Activated CD8-positive, alpha-beta memory T cell treated with anti-CD3 and anti-CD28 coated beads, Interleukin-2, amount 10 ng/mL, durations not matched to agents 7 days and 5 days (primary cell): ENCODE results near the gene DLL3. TPM values are rescaled to one million over a fixed set of nuclear protein-coding genes. Genes with fewer than 3 reads are reported as not detected.
A peak's percentile ranks its signal among the peaks of the same experiment; 100 is the strongest.

Experiments used
- ATAC-seq: fragments of 150-1000 bp; cut with Tn5 transposase; one replicate; pipeline ENCODE4 v1.10.0; 2021; ENCODE audit warnings: moderate library complexity
- CTCF ChIA-PET: fragments of 350-600 bp; sonication (Branson Sonifier 250); formaldehyde crosslinking; loops from one replicate; lab custom pipeline; 2021; ENCODE audit warnings: antibody characterized with exemption; lab: Charles Lee
- DNase-seq: peaks from one replicate; pipeline ENCODE4 v3.0.0-alpha.2; 2020
- H3K27ac Mint-ChIP-seq: one replicate; pipeline ENCODE4 v1.8.0; 2021; ENCODE audit warnings: mild to moderate bottlenecking, mixed read lengths
- H3K27me3 Mint-ChIP-seq: one replicate; pipeline ENCODE4 v1.8.0; 2021; ENCODE audit warnings: mixed read lengths
- H3K36me3 Mint-ChIP-seq: one replicate; pipeline ENCODE4 v1.8.0; 2021; ENCODE audit warnings: mild to moderate bottlenecking, mixed read lengths
- H3K4me1 Mint-ChIP-seq: one replicate; pipeline ENCODE4 v1.8.0; 2021; ENCODE audit warnings: mixed read lengths
- H3K4me3 Mint-ChIP-seq: one replicate; pipeline ENCODE4 v1.8.0; 2021; ENCODE audit warnings: mild to moderate bottlenecking, moderate library complexity, mixed read lengths
- H3K9me3 Mint-ChIP-seq: one replicate; pipeline ENCODE4 v1.8.0; 2022; ENCODE audit warnings: low read depth, mixed read lengths
- total RNA-seq, 2 experiments: library from RNA; stranded (reverse); gene quantifications; one replicate each; pipeline ENCODE4 v1.2.3, GENCODE V29; 2021

The DLL3 gene
- total RNA-seq, 2 experiments from 2014 or later, result 0.26 to 0.98 TPM

DNA sequence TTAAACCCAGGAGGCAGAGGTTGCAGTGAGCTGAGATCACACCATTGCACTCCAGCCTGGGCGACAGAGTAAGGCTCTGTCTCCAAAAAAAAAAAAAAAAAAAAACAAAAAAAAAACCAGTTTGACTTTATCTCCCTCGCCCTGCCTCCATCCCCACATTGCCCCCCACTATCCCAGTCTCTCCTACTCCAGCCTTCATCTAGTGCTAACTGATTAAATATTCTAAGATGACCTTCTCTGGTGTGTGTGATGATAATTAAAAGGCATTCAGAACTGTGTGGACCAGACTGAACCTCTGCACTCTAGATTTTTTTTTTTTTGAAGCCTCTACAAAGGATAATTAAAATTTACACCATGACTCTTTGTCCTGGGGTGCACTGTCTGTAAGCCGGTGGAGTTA is 6.0 kb upstream of the DLL3 start:
- ATAC-seq (no peak), DNase-seq (no peak)
- H3K9me3 Mint-ChIP-seq, result no peaks in the 10 kb centered on the region
- H3K4me3 Mint-ChIP-seq, result no peak overlapping the region
- peaks cover 18% of the 10 kb centered on the region for H3K27me3 Mint-ChIP-seq
- H3K27ac Mint-ChIP-seq, result no peak overlapping the region
- peaks cover 6% of the 10 kb centered on the region for H3K36me3 Mint-ChIP-seq
- no peaks in the 10 kb centered on the region for H3K4me1 Mint-ChIP-seq
- CTCF ChIA-PET, result interaction anchor here (0.6 to 1.7 kb wide), 2 partner anchors 18 to 58 kb away, joined by 4 to 8 read pairs; no protein-coding TSS in a partner anchor

DNA sequence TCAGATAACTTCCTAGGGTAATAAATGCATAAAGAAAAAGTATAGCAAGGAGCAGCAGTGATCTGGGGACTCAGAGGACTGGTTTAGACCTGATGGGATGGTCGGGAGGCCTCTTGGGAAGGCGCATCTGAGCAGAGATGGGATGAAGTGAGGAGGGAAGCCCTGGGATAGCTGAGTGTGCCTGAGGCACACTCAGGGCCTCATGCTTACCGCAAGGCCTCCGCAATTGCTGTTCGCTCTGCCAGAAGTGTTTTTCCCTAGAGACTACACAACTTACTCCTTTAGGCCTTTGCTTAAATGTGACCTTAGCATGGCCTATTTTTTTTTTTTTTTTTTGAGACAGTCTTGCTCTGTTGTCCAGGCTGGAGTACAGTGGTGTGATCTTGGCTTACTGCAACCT is 4.1 kb upstream of the DLL3 start:
- H3K27ac Mint-ChIP-seq, result no peak overlapping the region
- ATAC-seq, result no peak
- peaks cover 12% of the 10 kb centered on the region for H3K4me1 Mint-ChIP-seq
- H3K9me3 Mint-ChIP-seq, result no peaks in the 10 kb centered on the region
- no peak overlapping the region for H3K4me3 Mint-ChIP-seq
- CTCF ChIA-PET, result interaction anchor here (1.2 kb wide), 1 partner anchor 9 kb away, joined by 3 read pairs; no protein-coding TSS in a partner anchor
- H3K27me3 Mint-ChIP-seq, result peaks cover 33% of the 10 kb centered on the region
- H3K36me3 Mint-ChIP-seq, result no peaks in the 10 kb centered on the region
- DNase-seq, result no peak

DNA sequence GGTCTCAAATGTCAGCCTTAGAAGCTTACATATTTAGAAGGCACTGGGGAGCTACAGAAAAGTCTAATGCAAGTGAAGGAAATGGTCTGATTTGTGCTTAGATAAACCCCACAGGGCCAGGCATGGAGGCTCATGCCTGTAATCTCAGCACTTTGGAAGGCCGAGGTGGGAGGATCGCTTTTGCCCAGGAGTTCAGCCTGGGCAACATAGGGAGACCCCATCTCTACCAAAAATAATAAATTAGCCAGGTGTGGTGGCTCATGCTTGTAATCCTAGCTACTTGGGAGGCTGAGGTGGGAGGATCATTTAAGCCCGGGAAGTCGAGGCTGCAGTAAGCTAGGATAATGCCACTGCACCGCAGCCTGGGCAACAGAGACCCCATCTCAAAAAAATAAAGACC is 2.7 kb upstream of the DLL3 start:
- H3K27ac Mint-ChIP-seq, result peak overlapping the region; percentile 5
- H3K4me1 Mint-ChIP-seq, result peaks cover 13% of the 10 kb centered on the region
- no peaks in the 10 kb centered on the region for H3K9me3 Mint-ChIP-seq
- DNase-seq (no peak), ATAC-seq (no peak)
- no peaks in the 10 kb centered on the region for H3K36me3 Mint-ChIP-seq
- peaks cover 44% of the 10 kb centered on the region for H3K27me3 Mint-ChIP-seq
- CTCF ChIA-PET, result interaction anchor here (3.5 kb wide), 1 partner anchor 22 kb away, joined by 10 read pairs; no protein-coding TSS in a partner anchor
- no peak overlapping the region for H3K4me3 Mint-ChIP-seq

DNA sequence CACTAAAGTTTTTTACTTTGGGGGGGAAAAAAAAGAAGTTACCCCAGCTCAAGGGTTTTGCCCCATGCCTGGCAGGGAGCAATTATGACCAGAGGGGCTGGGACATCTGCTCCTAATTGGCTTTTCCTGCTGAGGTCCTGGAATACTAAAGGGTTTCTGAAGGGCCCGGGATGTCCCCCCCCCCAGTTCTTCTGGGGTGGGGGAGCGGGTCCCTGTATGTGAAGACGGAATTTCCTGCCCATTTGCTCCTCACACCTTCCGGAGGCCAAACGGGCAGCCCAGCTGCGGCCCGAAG is 1.1 kb upstream of the DLL3 start:
- no peak overlapping the region for H3K4me3 Mint-ChIP-seq
- ATAC-seq (no peak), DNase-seq (no peak)
- H3K9me3 Mint-ChIP-seq, result no peaks in the 10 kb centered on the region
- CTCF ChIA-PET, result interaction anchor here (1.0 to 3.5 kb wide), 8 partner anchors 10 to 57 kb away, joined by 3 to 10 read pairs (median 5); partner anchors contain the start of gene EID2B
- peaks cover 49% of the 10 kb centered on the region for H3K27me3 Mint-ChIP-seq
- no peak overlapping the region for H3K27ac Mint-ChIP-seq
- H3K4me1 Mint-ChIP-seq, result peaks cover 13% of the 10 kb centered on the region
- H3K36me3 Mint-ChIP-seq, result no peaks in the 10 kb centered on the region

DNA sequence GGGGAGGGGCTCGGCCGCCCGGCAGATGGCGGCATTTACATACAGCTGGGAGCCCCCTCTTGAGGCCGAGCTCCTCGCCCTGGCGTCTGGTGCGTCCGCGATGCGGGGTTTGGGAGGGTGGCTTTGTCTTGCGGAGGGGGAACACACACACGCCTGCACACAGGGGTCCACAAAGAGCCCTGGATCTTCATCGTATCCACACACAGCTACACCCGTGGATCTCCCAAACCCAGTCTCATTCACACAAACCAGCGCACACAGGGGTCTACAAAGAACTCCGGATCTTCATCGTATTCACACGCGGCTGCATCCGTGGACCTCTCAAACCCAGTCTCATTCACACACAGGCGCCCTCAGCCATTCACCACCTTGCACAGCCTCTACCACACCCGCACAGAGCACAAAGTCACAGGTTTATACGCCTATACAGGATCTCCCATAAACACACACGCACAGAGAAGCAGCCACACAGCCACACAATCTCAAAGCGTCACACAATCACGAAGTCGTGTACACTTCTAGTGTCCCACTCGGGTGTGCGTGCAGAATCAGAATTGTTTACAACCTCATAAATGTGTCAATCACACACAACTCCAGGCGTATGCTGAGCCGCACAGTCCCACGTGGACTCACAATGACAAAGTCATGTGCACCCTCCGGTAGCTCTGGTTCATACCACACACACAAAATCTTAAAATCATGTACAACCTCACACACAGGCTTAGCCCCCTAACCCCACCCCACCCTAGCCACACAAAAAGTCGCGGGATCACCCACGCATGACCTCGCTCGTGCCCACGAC is 550 bp upstream of the DLL3 start:
- H3K9me3 Mint-ChIP-seq, result no peaks in the 10 kb centered on the region
- H3K27ac Mint-ChIP-seq, result no peak overlapping the region
- CTCF ChIA-PET, result interaction anchor here (1.0 to 3.5 kb wide), 9 partner anchors 9 to 58 kb away, joined by 3 to 10 read pairs (median 5); partner anchors contain the start of gene EID2B
- peak; percentile 43 for DNase-seq
- H3K27me3 Mint-ChIP-seq, result peaks cover 52% of the 10 kb centered on the region
- H3K4me1 Mint-ChIP-seq, result peaks cover 17% of the 10 kb centered on the region
- ATAC-seq, result peak; percentile 28
- peak overlapping the region; percentile 34 for H3K4me3 Mint-ChIP-seq
- H3K36me3 Mint-ChIP-seq, result no peaks in the 10 kb centered on the region

DNA sequence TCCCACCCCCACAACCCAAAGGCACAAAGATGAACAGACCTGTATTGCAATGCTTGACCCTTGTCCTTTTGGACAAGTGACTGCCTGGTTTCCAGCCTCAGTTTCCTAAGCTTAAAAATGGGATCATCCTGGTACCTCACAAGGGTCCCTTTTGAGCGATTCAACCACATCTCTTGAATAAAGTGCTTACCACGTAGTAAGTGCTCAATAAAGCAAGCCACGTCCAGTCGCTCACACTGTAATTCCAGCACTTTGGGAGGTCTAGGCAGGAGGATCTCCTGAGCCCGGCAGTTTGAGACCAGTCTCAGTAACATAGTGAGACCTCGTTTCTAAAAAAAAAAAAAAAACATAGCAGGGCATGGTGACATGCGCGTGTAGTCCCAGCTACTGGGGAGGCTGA is 1.2 kb downstream of the DLL3 start:
- no peaks in the 10 kb centered on the region for H3K9me3 Mint-ChIP-seq
- peaks cover 68% of the 10 kb centered on the region for H3K27me3 Mint-ChIP-seq
- H3K4me3 Mint-ChIP-seq, result no peak overlapping the region

DNA sequence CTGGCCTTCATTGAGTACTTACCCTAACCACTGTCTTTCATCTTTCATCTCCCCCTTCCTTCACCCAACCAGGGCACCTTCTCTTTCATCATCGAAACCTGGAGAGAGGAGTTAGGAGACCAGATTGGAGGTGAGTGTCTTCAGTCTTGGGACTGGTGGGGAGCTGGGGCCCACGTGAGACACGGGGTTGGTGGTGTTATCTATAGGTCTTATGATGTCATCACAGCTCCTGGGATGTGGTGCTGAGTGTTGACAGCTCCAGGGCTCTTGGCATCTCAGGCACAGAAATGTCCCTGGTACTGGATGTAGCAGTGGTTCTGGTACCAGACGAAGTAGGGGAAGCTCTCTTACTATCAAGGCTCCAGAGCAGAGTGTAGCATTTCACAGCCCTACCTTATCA is 1.8 kb downstream of the DLL3 start:
- no peak for DNase-seq
- Mint-ChIP-seq H3K27ac (no peak overlapping the region), H3K4me3 (no peak overlapping the region), H3K4me1 (peaks cover 19% of the 10 kb centered on the region), H3K9me3 (no peaks in the 10 kb centered on the region), H3K36me3 (no peaks in the 10 kb centered on the region), H3K27me3 (peaks cover 71% of the 10 kb centered on the region)
- CTCF ChIA-PET, result interaction anchor here (0.9 to 1.4 kb wide), 3 partner anchors 9 to 65 kb away, joined by 4 to 5 read pairs (median 4); partner anchors contain the start of gene RPS16
- ATAC-seq, result no peak

More for the DNA sequence above, 1.2 kb downstream of the DLL3 start:
- Mint-ChIP-seq H3K36me3 (no peaks in the 10 kb centered on the region), H3K27ac (no peak overlapping the region), H3K4me1 (peaks cover 18% of the 10 kb centered on the region)
- ATAC-seq (no peak), DNase-seq (no peak)
- CTCF ChIA-PET, result interaction anchor here (1.2 to 1.4 kb wide), 3 partner anchors 8 to 35 kb away, joined by 3 to 6 read pairs (median 5); no protein-coding TSS in a partner anchor

DNA sequence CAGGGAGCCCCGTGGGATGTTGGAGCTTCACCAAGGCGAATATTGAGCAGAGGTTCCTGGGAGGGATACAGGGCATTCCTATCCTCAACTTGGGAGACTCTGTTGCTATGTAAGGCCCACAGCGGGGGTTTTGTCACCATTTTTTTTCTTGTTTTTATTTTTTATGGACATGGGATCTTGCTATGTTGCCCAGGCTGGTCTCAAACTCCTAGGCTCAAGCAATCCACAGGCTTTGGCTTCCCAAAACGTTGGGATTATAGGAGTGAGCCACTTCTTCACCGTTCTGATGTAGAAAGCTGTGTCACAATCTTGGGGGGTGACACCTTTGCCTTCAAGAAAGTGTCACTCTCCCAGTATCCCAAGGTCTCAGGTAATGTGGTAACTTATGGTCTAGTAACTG is 2.6 kb downstream of the DLL3 start:
- H3K4me1 Mint-ChIP-seq, result peaks cover 21% of the 10 kb centered on the region
- peaks cover 69% of the 10 kb centered on the region for H3K27me3 Mint-ChIP-seq
- H3K27ac Mint-ChIP-seq, result no peak overlapping the region
- DNase-seq (no peak), ATAC-seq (no peak)
- CTCF ChIA-PET, result interaction anchor here (1.3 to 1.5 kb wide), 3 partner anchors 10 to 27 kb away, joined by 4 to 5 read pairs (median 5); no protein-coding TSS in a partner anchor
- no peak overlapping the region for H3K4me3 Mint-ChIP-seq
- no peaks in the 10 kb centered on the region for H3K9me3 Mint-ChIP-seq
- H3K36me3 Mint-ChIP-seq, result no peaks in the 10 kb centered on the region

DNA sequence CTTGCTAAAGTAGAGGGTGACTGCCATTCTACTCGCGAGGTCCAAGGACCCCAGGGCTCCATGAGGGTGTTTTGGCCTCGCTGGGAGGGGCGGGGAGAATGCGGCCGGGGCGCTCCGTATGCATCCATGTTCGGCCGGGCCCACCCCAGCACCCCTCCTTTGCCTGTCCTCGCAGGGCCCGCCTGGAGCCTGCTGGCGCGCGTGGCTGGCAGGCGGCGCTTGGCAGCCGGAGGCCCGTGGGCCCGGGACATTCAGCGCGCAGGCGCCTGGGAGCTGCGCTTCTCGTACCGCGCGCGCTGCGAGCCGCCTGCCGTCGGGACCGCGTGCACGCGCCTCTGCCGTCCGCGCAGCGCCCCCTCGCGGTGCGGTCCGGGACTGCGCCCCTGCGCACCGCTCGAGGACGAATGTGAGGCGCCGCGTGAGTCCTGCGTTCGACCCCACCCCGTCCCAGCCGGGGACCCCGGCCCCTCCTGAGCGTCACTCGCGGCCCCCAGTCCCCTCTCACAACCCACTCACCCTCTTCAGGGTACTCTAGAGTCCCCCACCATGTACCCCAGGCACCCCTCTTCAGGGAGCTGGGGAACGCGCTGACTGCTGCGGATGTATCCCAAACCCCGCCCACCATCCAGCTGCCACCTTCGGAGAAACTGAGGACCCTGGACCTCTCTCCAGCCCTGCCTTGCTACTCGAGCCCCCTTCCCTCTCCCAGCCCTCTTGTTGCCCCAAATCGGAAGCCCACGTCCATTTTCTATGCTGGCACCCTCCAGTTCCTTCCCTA is 4.1 kb downstream of the DLL3 start:
- H3K4me3 Mint-ChIP-seq, result no peak overlapping the region
- no peaks in the 10 kb centered on the region for H3K9me3 Mint-ChIP-seq
- H3K36me3 Mint-ChIP-seq, result no peaks in the 10 kb centered on the region
- CTCF ChIA-PET, result interaction anchor here (0.5 to 2.2 kb wide), 19 partner anchors 8 to 176 kb away, joined by 3 to 22 read pairs (median 5); partner anchors contain the start of genes EID2, EID2B, RPS16 and SELENOV
- H3K27me3 Mint-ChIP-seq, result peaks cover 68% of the 10 kb centered on the region
- peaks cover 30% of the 10 kb centered on the region for H3K4me1 Mint-ChIP-seq
- DNase-seq (peak; percentile 76), ATAC-seq (peak; percentile 71)
- no peak overlapping the region for H3K27ac Mint-ChIP-seq

DNA sequence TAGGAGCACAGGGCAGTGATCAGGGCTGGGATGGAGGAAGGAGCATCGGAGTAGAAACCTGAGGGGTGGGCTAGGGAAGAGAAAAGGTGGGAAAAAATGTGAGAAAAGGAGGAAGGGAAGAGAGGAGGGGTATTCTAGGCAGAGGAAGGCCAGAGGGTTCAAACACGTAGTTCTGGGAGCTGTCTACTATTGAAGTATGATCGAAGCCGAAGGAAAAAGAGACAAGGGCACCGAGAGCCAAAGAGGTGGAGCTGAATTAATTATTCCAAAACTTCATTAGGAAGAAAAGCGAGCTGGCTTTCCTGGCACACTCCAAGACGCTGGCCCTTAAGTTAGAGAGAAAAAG is 7.8 kb downstream of the DLL3 start:
- Mint-ChIP-seq H3K27me3 (peaks cover 54% of the 10 kb centered on the region), H3K4me3 (peak overlapping the region; percentile 1), H3K36me3 (no peaks in the 10 kb centered on the region), H3K27ac (no peak overlapping the region), H3K4me1 (peaks cover 22% of the 10 kb centered on the region), H3K9me3 (no peaks in the 10 kb centered on the region)
- ATAC-seq (no peak), DNase-seq (no peak)
- CTCF ChIA-PET, result interaction anchor here (2.7 kb wide), 1 partner anchor 26 kb away, joined by 11 read pairs; the partner anchor contains the start of gene EID2B

DNA sequence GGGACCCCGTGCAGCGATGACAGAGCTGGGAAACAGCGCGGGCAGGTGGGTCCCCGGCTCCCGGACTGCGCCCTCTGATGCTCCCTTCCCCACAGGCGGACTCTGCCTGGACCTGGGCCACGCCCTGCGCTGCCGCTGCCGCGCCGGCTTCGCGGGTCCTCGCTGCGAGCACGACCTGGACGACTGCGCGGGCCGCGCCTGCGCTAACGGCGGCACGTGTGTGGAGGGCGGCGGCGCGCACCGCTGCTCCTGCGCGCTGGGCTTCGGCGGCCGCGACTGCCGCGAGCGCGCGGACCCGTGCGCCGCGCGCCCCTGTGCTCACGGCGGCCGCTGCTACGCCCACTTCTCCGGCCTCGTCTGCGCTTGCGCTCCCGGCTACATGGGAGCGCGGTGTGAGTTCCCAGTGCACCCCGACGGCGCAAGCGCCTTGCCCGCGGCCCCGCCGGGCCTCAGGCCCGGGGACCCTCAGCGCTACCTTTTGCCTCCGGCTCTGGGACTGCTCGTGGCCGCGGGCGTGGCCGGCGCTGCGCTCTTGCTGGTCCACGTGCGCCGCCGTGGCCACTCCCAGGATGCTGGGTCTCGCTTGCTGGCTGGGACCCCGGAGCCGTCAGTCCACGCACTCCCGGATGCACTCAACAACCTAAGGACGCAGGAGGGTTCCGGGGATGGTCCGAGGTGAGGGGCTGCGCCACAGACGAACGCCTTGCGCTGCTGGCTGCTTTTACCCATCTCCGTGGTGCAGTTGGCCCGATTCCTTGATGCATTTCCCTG is 8.4 kb downstream of the DLL3 start:
- H3K9me3 Mint-ChIP-seq, result no peaks in the 10 kb centered on the region
- ATAC-seq, result peak; percentile 71
- no peak overlapping the region for H3K27ac Mint-ChIP-seq
- peak overlapping the region; percentile 74 for H3K4me3 Mint-ChIP-seq
- peak; percentile 64 for DNase-seq
- peaks cover 54% of the 10 kb centered on the region for H3K27me3 Mint-ChIP-seq
- peaks cover 22% of the 10 kb centered on the region for H3K4me1 Mint-ChIP-seq
- no peaks in the 10 kb centered on the region for H3K36me3 Mint-ChIP-seq
- CTCF ChIA-PET, result interaction anchor here (1.7 to 2.7 kb wide), 2 partner anchors 9 to 26 kb away, joined by 6 to 11 read pairs; partner anchors contain the start of genes DLL3 and EID2B

DNA sequence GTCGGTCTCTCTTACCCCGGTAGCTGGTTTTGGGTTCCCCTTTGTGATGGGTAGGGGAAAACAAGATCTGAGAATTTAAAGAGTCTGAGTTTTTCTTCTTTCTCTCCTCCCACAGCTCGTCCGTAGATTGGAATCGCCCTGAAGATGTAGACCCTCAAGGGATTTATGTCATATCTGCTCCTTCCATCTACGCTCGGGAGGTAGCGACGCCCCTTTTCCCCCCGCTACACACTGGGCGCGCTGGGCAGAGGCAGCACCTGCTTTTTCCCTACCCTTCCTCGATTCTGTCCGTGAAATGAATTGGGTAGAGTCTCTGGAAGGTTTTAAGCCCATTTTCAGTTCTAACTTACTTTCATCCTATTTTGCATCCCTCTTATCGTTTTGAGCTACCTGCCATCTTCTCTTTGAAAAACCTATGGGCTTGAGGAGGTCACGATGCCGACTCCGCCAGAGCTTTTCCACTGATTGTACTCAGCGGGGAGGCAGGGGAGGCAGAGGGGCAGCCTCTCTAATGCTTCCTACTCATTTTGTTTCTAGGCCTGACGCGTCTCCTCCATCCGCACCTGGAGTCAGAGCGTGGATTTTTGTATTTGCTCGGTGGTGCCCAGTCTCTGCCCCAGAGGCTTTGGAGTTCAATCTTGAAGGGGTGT is 9.1 kb downstream of the DLL3 start:
- H3K27ac Mint-ChIP-seq, result no peak overlapping the region
- peaks cover 22% of the 10 kb centered on the region for H3K4me1 Mint-ChIP-seq
- peak overlapping the region; percentile 74 for H3K4me3 Mint-ChIP-seq
- ATAC-seq, result no peak
- CTCF ChIA-PET, result interaction anchor here (1.0 to 2.7 kb wide), 3 partner anchors 10 to 29 kb away, joined by 3 to 11 read pairs (median 6); partner anchors contain the start of genes DLL3 and EID2B
- no peaks in the 10 kb centered on the region for H3K36me3 Mint-ChIP-seq
- no peak for DNase-seq
- H3K9me3 Mint-ChIP-seq, result no peaks in the 10 kb centered on the region
- H3K27me3 Mint-ChIP-seq, result peaks cover 58% of the 10 kb centered on the region
